Liver (tissue), 3 donors: ENCODE data around the gene KCNN1.

ENCODE experiments used
- CTCF ChIP-seq: fragments of 150-350 bp; IDR thresholded peaks from 2 replicates; pipeline ENCODE4 v1.5.1; 2017; ENCODE audit warnings: improper control_type of control experiment, low read depth, low read length; ENCODE audit not compliant: missing input control
- JUND ChIP-seq, 2 donors: IDR thresholded peaks; 2 replicates each; pipeline ENCODE4 v1.6.1; 2016; ENCODE audit warnings: antibody characterized with exemption in 2 of 2
- REST ChIP-seq: IDR thresholded peaks from 2 replicates; pipeline ENCODE4 v1.6.1; 2016; ENCODE audit warnings: antibody characterized with exemption, mild to moderate bottlenecking
- TAF1 ChIP-seq: conservative IDR thresholded peaks from 2 replicates; pipeline ENCODE4 v1.6.1; 2016; ENCODE audit warnings: antibody characterized with exemption, mild to moderate bottlenecking
- YY1 ChIP-seq: IDR thresholded peaks from 2 replicates; pipeline ENCODE4 v1.6.1; 2016; ENCODE audit warnings: antibody characterized with exemption, mild to moderate bottlenecking
- donor health status: healthy.
- donor health status: healthy.

- TF ChIP-seq CTCF (no peak), TAF1 (no peak), YY1 (no peak), REST (no peak), JUND (IDR thresholded peaks at IDR 0.05) (no peak)
Observed at GRCh38 chr19:17975032-17975431, 8.1 kb downstream of the KCNN1 start.
